WTC11 (cell line): ENCODE measurements around the gene CFAP100.

ENCODE experiments used
- CTCF ChIP-seq: fragments of 200-600 bp; IDR thresholded peaks from 2 replicates; pipeline ENCODE4 v1.8.0; 2022; ENCODE audit warnings: antibody characterized with exemption
- NR3C1 ChIP-seq: sonication (generic); formaldehyde crosslinking; conservative IDR thresholded peaks from 2 replicates; pipeline ENCODE4 v1.8.1; 2023; ENCODE audit warnings: low read depth, mild to moderate bottlenecking, missing genetic modification reagents
- TCF7 ChIP-seq: sonication (generic); formaldehyde crosslinking; IDR thresholded peaks from 2 replicates; pipeline ENCODE4 v1.8.0; 2022; ENCODE audit warnings: mild to moderate bottlenecking, low read depth, missing genetic modification reagents, moderate library complexity
- USF2 ChIP-seq: sonication (generic); formaldehyde crosslinking; IDR thresholded peaks from 2 replicates; pipeline ENCODE4 v1.8.1; 2023; ENCODE audit warnings: mild to moderate bottlenecking, missing genetic modification reagents, moderate library complexity
- TF ChIP-seq, protein P1 (sequence below): sonication (generic); formaldehyde crosslinking; IDR thresholded peaks from 2 replicates; pipeline ENCODE4 v1.8.0; 2022; ENCODE audit warnings: mild to moderate bottlenecking, missing genetic modification reagents

DNA sequence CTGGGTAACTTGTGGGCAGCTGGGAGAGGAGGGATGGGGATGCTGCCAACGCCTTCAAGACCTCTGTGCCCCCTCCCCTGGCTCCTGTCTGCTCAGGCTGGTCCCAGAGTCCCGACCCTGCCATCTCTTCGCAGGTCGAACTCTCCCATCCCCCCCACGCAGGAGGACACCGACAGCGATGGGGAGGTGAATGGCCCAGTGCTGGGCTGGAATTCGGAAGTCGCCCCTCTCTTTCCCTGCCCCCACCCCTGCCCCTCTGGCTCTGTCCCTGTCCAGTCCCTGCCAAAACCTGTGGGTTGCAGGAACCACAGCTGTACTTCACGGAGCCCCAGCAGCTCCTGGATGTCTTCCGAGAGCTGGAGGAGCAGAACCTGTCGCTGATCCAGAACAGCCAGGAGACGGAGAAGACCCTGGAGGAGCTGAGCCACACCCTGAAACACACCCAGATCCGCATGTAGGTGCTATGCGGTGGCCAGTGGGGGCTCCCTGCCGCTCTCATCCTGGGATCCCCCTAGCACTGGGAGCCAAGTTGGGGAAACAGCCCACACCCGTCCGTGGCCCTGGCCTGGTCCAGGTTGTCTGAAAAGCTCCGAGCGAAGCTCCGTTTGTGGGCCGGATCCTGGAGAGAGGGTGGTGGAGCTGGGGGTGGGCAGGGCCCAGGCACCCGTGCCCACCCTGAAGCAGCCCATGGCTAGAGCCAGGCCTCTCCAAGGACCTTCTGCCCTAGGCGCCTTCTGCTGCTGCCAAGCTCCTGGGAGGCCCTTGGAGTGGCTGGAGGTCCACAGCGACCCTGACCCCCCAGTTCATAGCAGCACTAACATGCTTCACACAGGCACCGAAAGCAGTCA, 28.7 kb downstream of the CFAP100 start:
- no peak for TF ChIP-seq TCF7 (CRISPR knock-in tag)
- TF ChIP-seq, protein P1, sequence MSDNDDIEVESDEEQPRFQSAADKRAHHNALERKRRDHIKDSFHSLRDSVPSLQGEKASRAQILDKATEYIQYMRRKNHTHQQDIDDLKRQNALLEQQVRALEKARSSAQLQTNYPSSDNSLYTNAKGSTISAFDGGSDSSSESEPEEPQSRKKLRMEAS (CRISPR knock-in tag) = no peak
- no peak for TF ChIP-seq CTCF
- TF ChIP-seq USF2 (CRISPR knock-in tag) = no peak
- TF ChIP-seq NR3C1 (CRISPR knock-in tag) = no peak
